GM12873 (cell line): Measurements from ENCODE around the gene TMEM208.
A peak's percentile ranks its signal among the peaks of the same experiment; 100 is the strongest.

Experiments
- TF ChIP-seq, protein P1 (sequence below): IDR thresholded peaks from 2 replicates; pipeline ENCODE4 v1.5.1; 2012; ENCODE audit warnings: low read depth, mild to moderate bottlenecking, moderate library complexity, low read length, control low read depth; ENCODE audit not compliant: insufficient read depth; ENCODE audit errors: missing control alignments

Gene TMEM208

DNA sequence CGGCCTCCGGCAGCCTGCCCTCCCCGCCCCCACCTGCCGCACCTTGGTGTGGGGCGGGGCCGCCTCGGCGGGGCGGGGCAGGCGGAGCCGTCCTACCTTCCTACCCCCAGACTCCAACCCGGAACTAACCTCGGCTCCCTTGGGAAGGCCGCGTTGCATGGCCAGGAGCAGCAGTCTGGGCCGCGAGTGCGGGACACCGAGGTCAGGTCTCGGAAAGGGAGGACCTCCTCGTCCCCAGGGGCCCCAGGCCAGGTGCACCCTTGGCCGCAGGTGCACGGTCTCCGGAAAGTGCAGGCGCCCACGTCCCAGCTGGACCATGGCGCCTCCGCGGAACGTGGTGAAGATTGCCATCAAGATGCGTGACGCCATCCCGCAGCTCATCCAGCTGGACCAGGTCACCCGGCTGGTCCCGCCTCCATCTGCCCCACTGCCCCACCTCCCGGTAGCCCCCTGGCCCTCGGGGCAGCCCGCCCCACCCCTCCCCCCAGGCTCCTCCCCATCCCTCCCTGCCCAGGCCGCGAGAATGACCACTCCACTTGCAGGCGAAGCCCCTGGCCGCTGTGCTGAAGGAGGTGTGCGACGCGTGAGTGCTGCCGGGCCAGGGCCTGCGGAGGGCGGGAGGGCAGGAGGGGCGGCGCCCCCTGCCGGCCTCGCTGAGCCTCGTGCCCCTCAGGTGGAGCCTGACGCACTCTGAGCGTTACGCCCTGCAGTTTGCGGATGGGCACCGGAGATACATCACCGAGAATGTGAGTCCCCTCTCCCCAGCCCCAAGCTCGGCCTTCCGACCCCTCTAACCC lies 27.7 kb upstream of the TMEM208 start, which contains the start of gene ELMO3:
ELMO3 (plus strand) TSS at position 121 of the 797 bp plus-strand sequence; CDS start at position 317, 196 bp downstream.
- TF ChIP-seq, protein P1, sequence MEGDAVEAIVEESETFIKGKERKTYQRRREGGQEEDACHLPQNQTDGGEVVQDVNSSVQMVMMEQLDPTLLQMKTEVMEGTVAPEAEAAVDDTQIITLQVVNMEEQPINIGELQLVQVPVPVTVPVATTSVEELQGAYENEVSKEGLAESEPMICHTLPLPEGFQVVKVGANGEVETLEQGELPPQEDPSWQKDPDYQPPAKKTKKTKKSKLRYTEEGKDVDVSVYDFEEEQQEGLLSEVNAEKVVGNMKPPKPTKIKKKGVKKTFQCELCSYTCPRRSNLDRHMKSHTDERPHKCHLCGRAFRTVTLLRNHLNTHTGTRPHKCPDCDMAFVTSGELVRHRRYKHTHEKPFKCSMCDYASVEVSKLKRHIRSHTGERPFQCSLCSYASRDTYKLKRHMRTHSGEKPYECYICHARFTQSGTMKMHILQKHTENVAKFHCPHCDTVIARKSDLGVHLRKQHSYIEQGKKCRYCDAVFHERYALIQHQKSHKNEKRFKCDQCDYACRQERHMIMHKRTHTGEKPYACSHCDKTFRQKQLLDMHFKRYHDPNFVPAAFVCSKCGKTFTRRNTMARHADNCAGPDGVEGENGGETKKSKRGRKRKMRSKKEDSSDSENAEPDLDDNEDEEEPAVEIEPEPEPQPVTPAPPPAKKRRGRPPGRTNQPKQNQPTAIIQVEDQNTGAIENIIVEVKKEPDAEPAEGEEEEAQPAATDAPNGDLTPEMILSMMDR: peak; percentile 26

DNA sequence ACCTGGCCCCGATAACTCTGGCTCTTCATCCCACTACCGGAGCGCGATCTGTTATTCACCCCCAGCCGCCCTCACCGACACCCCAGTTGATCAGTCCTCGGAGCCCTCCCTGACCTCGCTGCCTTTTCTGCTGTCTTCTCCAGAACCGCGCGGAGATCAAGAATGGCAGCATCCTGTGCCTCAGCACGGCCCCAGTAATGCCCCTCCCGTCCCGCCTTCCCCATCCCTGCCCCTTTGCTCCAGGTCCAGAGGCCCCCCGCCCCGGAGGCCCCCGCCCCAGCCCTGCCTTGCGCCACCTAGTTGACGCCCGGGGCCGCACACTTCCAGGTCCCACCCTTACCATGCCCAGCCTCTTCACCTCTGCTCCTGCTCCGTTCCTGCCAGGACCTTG lies 27.1 kb upstream of the TMEM208 start:
- TF ChIP-seq, protein P1: no peak

DNA sequence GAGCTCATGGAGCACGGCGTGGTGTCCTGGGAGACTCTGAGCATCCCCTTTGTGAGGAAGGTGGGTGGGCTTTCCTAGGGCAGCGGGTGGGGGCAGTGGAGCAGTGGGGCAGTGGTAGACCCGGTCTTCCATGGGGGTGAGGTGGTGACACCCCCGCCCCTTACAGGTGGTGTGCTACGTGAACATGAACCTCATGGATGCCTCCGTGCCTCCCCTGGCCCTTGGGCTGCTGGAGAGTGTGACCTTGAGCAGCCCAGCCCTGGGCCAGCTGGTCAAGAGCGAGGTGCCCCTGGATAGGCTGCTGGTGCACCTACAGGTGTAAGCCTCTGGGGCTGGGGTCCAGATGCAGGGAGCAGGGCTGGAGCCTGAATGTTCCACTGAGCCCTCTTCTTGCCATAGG lies 26.4 kb upstream of the TMEM208 start:
- TF ChIP-seq, protein P1: no peak

DNA sequence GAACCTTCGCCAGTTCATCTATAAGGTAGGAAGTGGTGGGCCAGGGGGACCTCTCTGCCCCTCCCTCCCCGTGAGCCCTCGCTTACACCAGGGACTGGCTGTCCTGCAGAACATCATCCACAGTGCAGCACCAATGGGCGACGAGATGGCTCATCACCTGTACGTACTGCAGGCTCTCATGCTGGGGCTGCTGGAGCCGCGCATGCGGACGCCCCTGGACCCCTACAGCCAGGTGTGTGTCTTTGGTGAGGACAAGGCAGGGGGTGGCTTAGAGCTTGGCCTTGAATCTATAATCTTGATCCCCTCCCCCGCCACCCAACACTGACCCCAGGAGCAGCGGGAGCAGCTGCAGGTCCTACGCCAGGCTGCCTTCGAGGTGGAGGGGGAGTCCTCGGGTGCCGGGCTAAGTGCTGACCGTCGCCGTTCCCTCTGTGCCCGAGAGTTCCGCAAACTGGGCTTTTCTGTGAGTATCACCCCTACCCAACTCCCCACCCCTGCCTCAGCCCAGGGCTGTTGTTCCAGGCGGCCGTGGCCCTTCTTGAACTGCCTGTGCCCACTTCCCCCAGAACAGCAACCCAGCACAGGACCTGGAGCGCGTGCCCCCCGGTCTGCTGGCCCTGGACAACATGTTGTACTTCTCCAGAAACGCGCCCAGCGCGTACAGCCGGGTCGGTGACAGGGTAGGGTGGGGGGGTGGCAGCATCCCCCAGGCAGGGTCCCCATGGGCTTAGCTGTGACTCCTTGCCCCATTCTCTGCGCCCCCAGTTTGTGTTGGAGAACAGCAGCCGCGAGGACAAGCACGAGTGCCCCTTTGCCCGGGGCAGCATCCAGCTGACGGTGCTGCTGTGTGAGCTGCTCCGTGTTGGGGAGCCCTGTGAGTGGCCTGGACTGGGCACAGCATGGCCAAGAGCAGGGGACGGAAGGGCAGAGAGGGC lies 25.3 kb upstream of the TMEM208 start:
- TF ChIP-seq, protein P1: no peak

DNA sequence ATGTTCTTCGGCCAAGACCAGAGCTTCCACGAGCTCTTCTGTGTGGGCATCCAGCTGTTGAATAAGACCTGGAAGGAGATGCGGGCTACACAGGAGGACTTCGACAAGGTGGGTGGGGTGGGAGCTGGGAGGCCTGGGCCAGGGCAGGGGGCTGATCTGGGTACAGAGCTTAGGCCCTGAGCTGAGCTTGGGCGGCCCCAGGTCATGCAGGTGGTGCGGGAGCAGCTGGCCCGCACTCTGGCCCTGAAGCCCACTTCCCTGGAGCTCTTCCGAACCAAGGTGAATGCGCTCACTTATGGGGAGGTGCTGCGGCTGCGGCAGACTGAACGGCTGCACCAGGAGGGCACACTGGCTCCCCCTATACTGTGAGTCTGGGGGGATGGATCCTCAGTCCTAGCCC lies 24.5 kb upstream of the TMEM208 start:
- TF ChIP-seq, protein P1: no peak

DNA sequence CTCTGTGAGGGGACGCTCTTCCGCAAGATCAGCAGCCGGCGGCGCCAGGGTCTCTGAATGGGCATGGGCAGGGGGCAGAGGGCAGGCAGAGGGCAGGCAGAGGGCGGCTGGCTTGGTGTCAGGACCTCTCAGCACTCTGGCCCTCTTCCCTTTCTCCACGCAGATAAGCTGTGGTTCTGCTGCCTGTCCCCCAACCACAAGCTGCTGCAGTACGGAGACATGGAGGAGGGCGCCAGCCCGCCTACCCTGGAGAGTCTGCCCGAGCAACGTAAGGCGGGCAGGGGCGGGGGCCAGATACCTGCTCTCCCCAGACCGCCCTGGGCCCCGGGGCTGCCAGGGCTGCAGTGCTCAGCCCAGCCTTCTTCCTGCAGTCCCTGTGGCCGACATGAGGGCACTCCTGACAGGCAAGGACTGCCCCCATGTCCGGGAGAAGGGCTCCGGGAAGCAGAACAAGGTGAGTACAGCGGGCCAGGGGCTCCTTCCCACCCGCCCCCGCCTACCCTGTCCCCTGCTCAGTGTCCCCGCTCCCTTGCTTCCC lies 23.9 kb upstream of the TMEM208 start:
- TF ChIP-seq, protein P1: no peak

DNA sequence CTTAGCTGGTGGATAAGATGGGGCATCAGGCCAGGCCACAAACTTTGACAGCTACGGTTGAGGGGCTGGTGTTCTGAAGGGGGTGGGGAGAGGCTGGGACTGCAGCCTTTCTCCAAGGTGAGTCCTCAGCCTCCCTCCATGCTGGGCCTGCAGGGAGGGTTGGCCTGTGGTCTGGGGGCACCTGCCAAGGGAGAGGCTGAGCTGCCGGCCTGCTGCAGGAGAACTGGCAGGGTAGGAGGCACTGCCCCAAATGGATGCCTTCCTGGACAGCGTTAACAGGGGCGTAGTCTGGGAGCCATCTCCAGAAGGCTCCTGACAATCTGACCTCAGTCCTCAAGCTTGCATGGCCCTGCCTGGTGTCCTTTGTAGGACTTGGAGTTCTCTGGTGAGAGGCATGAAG lies 22.9 kb upstream of the TMEM208 start:
- TF ChIP-seq, protein P1: no peak
